Activated naive CD8-positive, alpha-beta T cell treated with anti-CD3 and anti-CD28 coated beads, Interleukin-2, amount 50 U/mL, for 24 hours (primary cell): ENCODE measurements around the gene PRKCZ.

ENCODE experiments used
- ATAC-seq: fragments of 150-1000 bp; cut with Tn5 transposase; one replicate; pipeline ENCODE4 v1.10.0; 2021
- DNase-seq: peaks from one replicate; pipeline ENCODE4 v3.0.0; 2021
- H3K27ac Mint-ChIP-seq: one replicate; pipeline ENCODE4 v1.8.0; 2021; ENCODE audit warnings: mild to moderate bottlenecking, mixed read lengths
- H3K27me3 Mint-ChIP-seq: one replicate; pipeline ENCODE4 v1.8.0; 2021; ENCODE audit warnings: mixed read lengths
- H3K36me3 Mint-ChIP-seq: one replicate; pipeline ENCODE4 v1.8.0; 2021; ENCODE audit warnings: low read depth, mixed read lengths
- H3K4me1 Mint-ChIP-seq: one replicate; pipeline ENCODE4 v1.8.0; 2021; ENCODE audit warnings: mixed read lengths
- H3K4me3 Mint-ChIP-seq: one replicate; pipeline ENCODE4 v1.8.0; 2021; ENCODE audit warnings: mild to moderate bottlenecking, moderate library complexity, mixed read lengths
- H3K9me3 Mint-ChIP-seq: one replicate; pipeline ENCODE4 v1.8.0; 2021; ENCODE audit warnings: mixed read lengths

The PRKCZ gene

DNA sequence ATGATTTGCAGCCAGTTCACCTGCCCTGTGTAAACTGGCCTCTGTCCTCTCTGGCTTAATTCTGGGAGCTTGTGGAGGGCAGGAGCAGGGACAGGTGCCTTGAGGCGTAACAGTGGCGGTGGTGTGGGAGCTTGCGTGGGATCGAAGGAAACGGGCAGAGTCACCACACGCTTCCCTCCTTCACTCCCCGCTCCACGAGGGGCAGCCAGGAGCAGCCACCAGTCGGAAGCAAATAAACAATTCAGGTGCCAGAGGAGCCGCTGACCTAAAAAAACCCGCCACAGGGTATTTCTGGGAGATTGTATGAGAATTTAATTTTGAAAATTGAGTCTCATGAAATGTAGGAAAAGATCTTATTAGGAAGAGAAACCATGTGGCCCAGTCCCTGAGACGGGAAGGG, 118.3 kb downstream of the PRKCZ start:
- no peak for ATAC-seq
- DNase-seq: no peak
- H3K27ac Mint-ChIP-seq: no peak overlapping the region

GRCh38 chr1:2169200-2169836, 119.1 kb downstream of the PRKCZ start:
- no peak overlapping the region for H3K4me3 Mint-ChIP-seq
- DNase-seq (no peak), ATAC-seq (no peak)
- H3K9me3 Mint-ChIP-seq: no peaks in the 10 kb centered on the region
- H3K4me1 Mint-ChIP-seq: peaks cover 2% of the 10 kb centered on the region
- H3K36me3 Mint-ChIP-seq: no peaks in the 10 kb centered on the region
- no peak overlapping the region for H3K27ac Mint-ChIP-seq
- no peaks in the 10 kb centered on the region for H3K27me3 Mint-ChIP-seq

More for the DNA sequence above, 118.3 kb downstream of the PRKCZ start:
- Mint-ChIP-seq H3K36me3 (no peaks in the 10 kb centered on the region), H3K4me1 (no peaks in the 10 kb centered on the region), H3K9me3 (no peaks in the 10 kb centered on the region), H3K27me3 (no peaks in the 10 kb centered on the region), H3K4me3 (no peak overlapping the region)

GRCh38 chr1:2170211-2170610, 120.0 kb downstream of the PRKCZ start:
- H3K9me3 Mint-ChIP-seq: no peaks in the 10 kb centered on the region
- H3K4me3 Mint-ChIP-seq: no peak overlapping the region
- no peaks in the 10 kb centered on the region for H3K36me3 Mint-ChIP-seq
- peaks cover 4% of the 10 kb centered on the region for H3K4me1 Mint-ChIP-seq
- ATAC-seq (no peak), DNase-seq (no peak)
- no peak overlapping the region for H3K27ac Mint-ChIP-seq
- H3K27me3 Mint-ChIP-seq: no peaks in the 10 kb centered on the region

DNA sequence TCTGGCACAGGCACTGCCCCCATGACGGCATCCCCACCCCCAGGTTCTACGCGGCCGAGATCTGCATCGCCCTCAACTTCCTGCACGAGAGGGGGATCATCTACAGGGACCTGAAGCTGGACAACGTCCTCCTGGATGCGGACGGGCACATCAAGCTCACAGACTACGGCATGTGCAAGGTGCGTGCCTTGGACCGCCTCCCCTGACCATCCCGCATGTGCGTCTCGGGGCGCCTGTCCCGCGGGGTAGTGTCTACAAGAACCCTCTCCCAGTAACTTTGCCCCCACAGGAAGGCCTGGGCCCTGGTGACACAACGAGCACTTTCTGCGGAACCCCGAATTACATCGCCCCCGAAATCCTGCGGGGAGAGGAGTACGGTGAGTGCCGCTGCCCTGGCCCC, 121.8 kb downstream of the PRKCZ start:
- DNase-seq (no peak), ATAC-seq (no peak)
- H3K27ac Mint-ChIP-seq: no peak overlapping the region
- H3K27me3 Mint-ChIP-seq: no peaks in the 10 kb centered on the region
- H3K4me1 Mint-ChIP-seq: peaks cover 4% of the 10 kb centered on the region
- no peak overlapping the region for H3K4me3 Mint-ChIP-seq
- H3K9me3 Mint-ChIP-seq: no peaks in the 10 kb centered on the region
- H3K36me3 Mint-ChIP-seq: no peaks in the 10 kb centered on the region

GRCh38 chr1:2172551-2173146, 122.4 kb downstream of the PRKCZ start:
- peaks cover 4% of the 10 kb centered on the region for H3K4me1 Mint-ChIP-seq
- H3K9me3 Mint-ChIP-seq: no peaks in the 10 kb centered on the region
- no peak overlapping the region for H3K4me3 Mint-ChIP-seq
- H3K27me3 Mint-ChIP-seq: no peaks in the 10 kb centered on the region
- no peak overlapping the region for H3K27ac Mint-ChIP-seq
- ATAC-seq: no peak
- DNase-seq: no peak
- H3K36me3 Mint-ChIP-seq: no peaks in the 10 kb centered on the region

- no peaks in the 10 kb centered on the region for H3K36me3 Mint-ChIP-seq
- DNase-seq (no peak), ATAC-seq (no peak)
Measured at GRCh38 chr1:2173546-2174347, 123.5 kb downstream of the PRKCZ start.

GRCh38 chr1:2174348-2175054, 124.3 kb downstream of the PRKCZ start:
- no peak overlapping the region for H3K27ac Mint-ChIP-seq
- peak; percentile 54 for DNase-seq

More at GRCh38 chr1:2173546-2174347, 123.5 kb downstream of the PRKCZ start:
- no peak overlapping the region for H3K27ac Mint-ChIP-seq
- H3K9me3 Mint-ChIP-seq: no peaks in the 10 kb centered on the region
- H3K4me1 Mint-ChIP-seq: peaks cover 4% of the 10 kb centered on the region
- no peaks in the 10 kb centered on the region for H3K27me3 Mint-ChIP-seq
- H3K4me3 Mint-ChIP-seq: no peak overlapping the region

GRCh38 chr1:2175055-2175414, 124.8 kb downstream of the PRKCZ start:
- DNase-seq (no peak), ATAC-seq (no peak)
- H3K4me3 Mint-ChIP-seq: peak overlapping the region; percentile 63
- no peak overlapping the region for H3K27ac Mint-ChIP-seq
- H3K4me1 Mint-ChIP-seq: peaks cover 4% of the 10 kb centered on the region
- H3K9me3 Mint-ChIP-seq: no peaks in the 10 kb centered on the region
- no peaks in the 10 kb centered on the region for H3K36me3 Mint-ChIP-seq
- H3K27me3 Mint-ChIP-seq: no peaks in the 10 kb centered on the region

More at GRCh38 chr1:2174348-2175054, 124.3 kb downstream of the PRKCZ start:
- Mint-ChIP-seq H3K9me3 (no peaks in the 10 kb centered on the region), H3K4me1 (peaks cover 4% of the 10 kb centered on the region), H3K36me3 (no peaks in the 10 kb centered on the region), H3K4me3 (peak overlapping the region; percentile 63), H3K27me3 (no peaks in the 10 kb centered on the region)
- ATAC-seq: peak; percentile 53

- DNase-seq: no peak
- no peaks in the 10 kb centered on the region for H3K9me3 Mint-ChIP-seq
- H3K27me3 Mint-ChIP-seq: no peaks in the 10 kb centered on the region
- H3K4me3 Mint-ChIP-seq: no peak overlapping the region
- H3K36me3 Mint-ChIP-seq: no peaks in the 10 kb centered on the region
- ATAC-seq: no peak
- peaks cover 4% of the 10 kb centered on the region for H3K4me1 Mint-ChIP-seq
- no peak overlapping the region for H3K27ac Mint-ChIP-seq
Measured at GRCh38 chr1:2175681-2176454, 125.7 kb downstream of the PRKCZ start.

- Mint-ChIP-seq H3K27me3 (no peaks in the 10 kb centered on the region), H3K36me3 (no peaks in the 10 kb centered on the region), H3K27ac (no peak overlapping the region), H3K9me3 (no peaks in the 10 kb centered on the region), H3K4me3 (no peak overlapping the region), H3K4me1 (peaks cover 4% of the 10 kb centered on the region)
- ATAC-seq: no peak
- no peak for DNase-seq
Measured at GRCh38 chr1:2176615-2177014, 126.4 kb downstream of the PRKCZ start.

GRCh38 chr1:2177541-2177940, 127.3 kb downstream of the PRKCZ start:
- H3K27me3 Mint-ChIP-seq: no peaks in the 10 kb centered on the region
- peaks cover 4% of the 10 kb centered on the region for H3K4me1 Mint-ChIP-seq
- no peaks in the 10 kb centered on the region for H3K36me3 Mint-ChIP-seq
- H3K4me3 Mint-ChIP-seq: no peak overlapping the region
- no peak for ATAC-seq
- no peak overlapping the region for H3K27ac Mint-ChIP-seq
- no peaks in the 10 kb centered on the region for H3K9me3 Mint-ChIP-seq
- no peak for DNase-seq

GRCh38 chr1:2177946-2178538, 127.8 kb downstream of the PRKCZ start:
- no peak for DNase-seq
- Mint-ChIP-seq H3K4me3 (no peak overlapping the region), H3K36me3 (no peaks in the 10 kb centered on the region), H3K27me3 (no peaks in the 10 kb centered on the region), H3K4me1 (peaks cover 4% of the 10 kb centered on the region), H3K9me3 (no peaks in the 10 kb centered on the region), H3K27ac (no peak overlapping the region)
- no peak for ATAC-seq

DNA sequence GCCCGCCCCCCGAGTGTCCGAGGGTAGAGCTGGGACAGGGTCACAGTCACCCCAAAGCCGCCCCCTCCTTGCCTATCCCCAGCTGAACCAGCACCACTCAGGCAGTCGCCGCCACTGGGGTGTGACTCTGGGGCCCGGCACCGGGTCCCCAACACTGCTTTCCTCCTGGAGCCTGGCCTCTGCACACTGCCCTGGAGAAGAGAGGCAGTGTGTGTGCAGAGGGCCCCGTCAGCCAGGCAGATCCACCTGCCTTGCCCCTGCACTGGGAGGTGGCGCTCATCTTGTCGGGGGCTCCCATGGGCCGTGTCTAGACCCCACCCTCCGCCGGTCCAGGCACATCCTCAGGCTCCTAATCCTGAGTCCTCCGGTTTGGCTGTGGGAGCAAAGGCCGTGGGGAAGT, 128.7 kb downstream of the PRKCZ start:
- H3K4me3 Mint-ChIP-seq: no peak overlapping the region
- H3K27me3 Mint-ChIP-seq: no peaks in the 10 kb centered on the region
- no peak overlapping the region for H3K27ac Mint-ChIP-seq
- no peaks in the 10 kb centered on the region for H3K36me3 Mint-ChIP-seq
- H3K4me1 Mint-ChIP-seq: peaks cover 4% of the 10 kb centered on the region
- no peaks in the 10 kb centered on the region for H3K9me3 Mint-ChIP-seq
- ATAC-seq (no peak), DNase-seq (no peak)
